H1 (cell line): Measurements from ENCODE around the gene BCL2L1. TPM values are rescaled to one million over a fixed set of nuclear protein-coding genes. Genes with fewer than 3 reads are reported as not detected.

Experiments
- CTCF ChIA-PET: fragments of 300-600 bp; sonication (Branson Sonifier 250); formaldehyde crosslinking; loops from one replicate; lab custom pipeline; 2021; ENCODE audit not compliant: partially characterized antibody; lab: Charles Lee
- POLR2A ChIA-PET: fragments of 300-600 bp; sonication (Branson Sonifier 250); formaldehyde crosslinking; loops from one replicate; lab custom pipeline; 2021; ENCODE audit warnings: inconsistent platforms; ENCODE audit not compliant: partially characterized antibody; lab: Charles Lee
- DNase-seq, 2 experiments: peaks; one replicate each; pipeline versions ENCODE4 v3.0.0 to v3.0.0-alpha.2; 2010 to 2022; ENCODE audit warnings: low spot score in 2 of 2, low read depth in 1 of 2, mixed read lengths in 1 of 2
- FAIRE-seq: peaks from 2 replicates; lab custom pipeline; 2011; peaks lifted over from hg19 to GRCh38; lab: Jason Lieb, UNC
- H2AFZ ChIP-seq: 2 replicates; pipeline ENCODE4 v1.8.1; 2012; ENCODE audit warnings: low read length, inconsistent platforms
- H2AK5ac ChIP-seq: 2 replicates; pipeline ENCODE4 v1.6.1; 2013; ENCODE audit warnings: low read depth, low read length
- H2BK120ac ChIP-seq: replicated peaks from 2 replicates; pipeline ENCODE3; 2013; ENCODE audit warnings: low read depth, low read length, inconsistent platforms
- H2BK12ac ChIP-seq: 2 replicates; pipeline ENCODE4 v1.6.1; 2013; ENCODE audit warnings: low read depth, low read length
- H2BK15ac ChIP-seq: 2 replicates; pipeline ENCODE4 v1.6.1; 2013; ENCODE audit warnings: low read length
- H2BK20ac ChIP-seq: 2 replicates; pipeline ENCODE4 v1.6.1; 2013; ENCODE audit warnings: low read length
- H2BK5ac ChIP-seq: 2 replicates; pipeline ENCODE4 v1.6.1; 2013; ENCODE audit warnings: low read depth, low read length
- H3K14ac ChIP-seq: 2 replicates; pipeline ENCODE4 v1.6.1; 2013; ENCODE audit warnings: inconsistent platforms; ENCODE audit not compliant: insufficient read length
- H3K18ac ChIP-seq: 2 replicates; pipeline ENCODE4 v1.6.1; 2013; ENCODE audit warnings: low read length; ENCODE audit errors: extremely low read depth
- H3K23ac ChIP-seq: 2 replicates; pipeline ENCODE4 v1.6.1; 2013; ENCODE audit warnings: inconsistent platforms; ENCODE audit not compliant: insufficient read length
- H3K23me2 ChIP-seq: 2 replicates; pipeline ENCODE4 v1.6.1; 2013; ENCODE audit warnings: low read depth, low read length
- H3K27ac ChIP-seq: 2 replicates; pipeline ENCODE4 v1.6.1; 2011; ENCODE audit warnings: low read depth, low read length, inconsistent platforms
- H3K27me3 ChIP-seq, 4 experiments: replicated peaks in 1 of 4; 1 replicate in 1 of 4; 2 replicates in 3 of 4; pipeline versions ENCODE4 v1.6.1 to v1.8.1; 2011 to 2013; ENCODE audit warnings: low read length in 3 of 4, mild to moderate bottlenecking in 3 of 4, inconsistent platforms in 2 of 4, mixed read lengths in 2 of 4, moderate library complexity in 1 of 4; ENCODE audit not compliant: control insufficient read depth in 3 of 4, insufficient read depth in 3 of 4; ENCODE audit errors: extremely low read depth in 1 of 4
- H3K36me3 ChIP-seq, 4 experiments: 2 replicates each; pipeline versions ENCODE4 v1.6.1 to v1.8.1; 2011 to 2013; ENCODE audit warnings: mild to moderate bottlenecking in 4 of 4, low read length in 3 of 4, moderate library complexity in 2 of 4, control low read depth in 1 of 4, inconsistent platforms in 1 of 4; ENCODE audit not compliant: insufficient read depth in 4 of 4, control insufficient read depth in 2 of 4
- H3K4ac ChIP-seq: replicated peaks from 2 replicates; pipeline ENCODE3; 2013; ENCODE audit warnings: low read length, low read depth, mixed read lengths, inconsistent platforms; ENCODE audit not compliant: insufficient read length
- H3K4me1 ChIP-seq, 4 experiments: replicated peaks in 1 of 4; 1 replicate in 1 of 4; 2 replicates in 3 of 4; pipeline versions ENCODE4 v1.6.1 to v1.8.1; 2011 to 2013; ENCODE audit warnings: low read length in 3 of 4, inconsistent platforms in 2 of 4, mixed read lengths in 1 of 4; ENCODE audit not compliant: insufficient read depth in 4 of 4, control insufficient read depth in 3 of 4
- H3K4me2 ChIP-seq, 2 experiments: 2 replicates each; pipeline versions ENCODE4 v1.6.1 to v1.8.1; 2011 to 2013; ENCODE audit warnings: low read depth in 2 of 2, low read length in 2 of 2, control low read depth in 1 of 2, inconsistent platforms in 1 of 2, mild to moderate bottlenecking in 1 of 2; ENCODE audit not compliant: insufficient read depth in 1 of 2
- H3K4me3 ChIP-seq, 4 experiments: fragments of 200-600, 300-600 bp in 1 of 4; sonication (generic), shearing (Covaris generic), sonication (Bioruptor Twin) in 1 of 4; 2 replicates each; pipeline versions ENCODE4 v1.5.1 to v1.8.1; 2011 to 2016; ENCODE audit warnings: low read length in 4 of 4, low read depth in 3 of 4, control low read depth in 2 of 4, inconsistent platforms in 2 of 4, mild to moderate bottlenecking in 2 of 4, mixed read lengths in 1 of 4, moderate library complexity in 1 of 4; ENCODE audit not compliant: insufficient read depth in 2 of 4; ENCODE audit errors: extremely low read depth in 1 of 4
- H3K56ac ChIP-seq: replicated peaks from 2 replicates; pipeline ENCODE3; 2013; ENCODE audit warnings: low read depth, mild to moderate bottlenecking, mixed read lengths, low read length, inconsistent platforms; ENCODE audit not compliant: insufficient read length
- H3K79me1 ChIP-seq: 2 replicates; pipeline ENCODE4 v1.6.1; 2013; ENCODE audit warnings: low read depth, low read length, control low read depth
- H3K79me2 ChIP-seq, 2 experiments: 2 replicates each; pipeline versions ENCODE4 v1.6.1 to v1.8.1; 2012 to 2013; ENCODE audit warnings: low read length in 2 of 2, mild to moderate bottlenecking in 2 of 2, inconsistent platforms in 1 of 2; ENCODE audit not compliant: insufficient read depth in 2 of 2, control insufficient read depth in 1 of 2
- H3K9ac ChIP-seq, 4 experiments: replicated peaks in 1 of 4; 1 replicate in 1 of 4; 2 replicates in 3 of 4; pipeline versions ENCODE4 v1.6.1 to v1.8.1; 2011 to 2013; ENCODE audit warnings: low read depth in 3 of 4, low read length in 3 of 4, control low read depth in 2 of 4, mild to moderate bottlenecking in 2 of 4, moderate library complexity in 2 of 4, inconsistent platforms in 1 of 4; ENCODE audit errors: extremely low read depth in 1 of 4
- H3K9me3 ChIP-seq, 2 experiments: 2 replicates each; pipeline versions ENCODE4 v1.6.1 to v1.8.1; 2012 to 2013; ENCODE audit warnings: mild to moderate bottlenecking in 2 of 2, moderate library complexity in 2 of 2, control low read depth in 1 of 2, inconsistent platforms in 1 of 2, low read depth in 1 of 2, low read length in 1 of 2, mixed read lengths in 1 of 2; ENCODE audit not compliant: insufficient read depth in 2 of 2
- H4K20me1 ChIP-seq, 2 experiments: replicated peaks in 1 of 2; 2 replicates each; pipeline versions ENCODE3 to v1.8.1; 2011 to 2013; ENCODE audit warnings: inconsistent platforms in 2 of 2, low read length in 2 of 2, mild to moderate bottlenecking in 1 of 2; ENCODE audit not compliant: insufficient read depth in 2 of 2, control insufficient read depth in 1 of 2
- H4K5ac ChIP-seq: 2 replicates; pipeline ENCODE4 v1.6.1; 2013; ENCODE audit warnings: low read length, low read depth, mixed read lengths, inconsistent platforms; ENCODE audit not compliant: insufficient read length
- H4K8ac ChIP-seq: 2 replicates; pipeline ENCODE4 v1.8.0; 2013; ENCODE audit warnings: mild to moderate bottlenecking, moderate library complexity, low read length, inconsistent platforms; ENCODE audit not compliant: insufficient read depth; ENCODE audit errors: extremely low read depth
- H4K91ac ChIP-seq: replicated peaks from 2 replicates; pipeline ENCODE3; 2013; ENCODE audit warnings: low read length, mixed read lengths, inconsistent platforms; ENCODE audit not compliant: insufficient read length
- CHD1 ChIP-seq: IDR thresholded peaks from 2 replicates; pipeline ENCODE4 v1.6.1; 2012; ENCODE audit warnings: low read depth, low read length, improper control_type of control experiment
- EP300 ChIP-seq, 2 experiments: IDR thresholded peaks; 1 replicate in 1 of 2; 2 replicates in 1 of 2; pipeline ENCODE4 v1.6.1; 2011 to 2012; ENCODE audit warnings: low read depth in 2 of 2, low read length in 2 of 2, mild to moderate bottlenecking in 2 of 2, borderline replicate concordance in 1 of 2, inconsistent platforms in 1 of 2, moderate library complexity in 1 of 2
- GABPA ChIP-seq: IDR thresholded peaks from 2 replicates; pipeline ENCODE4 v1.6.1; 2011; ENCODE audit warnings: mild to moderate bottlenecking, low read length, moderate library complexity, borderline replicate concordance; ENCODE audit not compliant: insufficient read depth
- KDM5A ChIP-seq: fragments of 200-600 bp; IDR thresholded peaks from 2 replicates; pipeline ENCODE4 v1.7.1; 2012; ENCODE audit warnings: mild to moderate bottlenecking, low read length, inconsistent platforms, mixed read lengths
- RBBP5 ChIP-seq: IDR thresholded peaks from 2 replicates; pipeline ENCODE4 v1.7.1; 2012; ENCODE audit warnings: low read depth, mild to moderate bottlenecking, inconsistent platforms, low read length, moderate library complexity, borderline replicate concordance
- WGBS, 2 experiments: shearing (Covaris generic) in 1 of 2; methylation state at CpG; one replicate each; pipeline versions ENCODE4 v1.1.6 to v1.1.7; 2013 to 2015; ENCODE audit warnings: low lambda C conversion rate in 2 of 2, mixed read lengths in 2 of 2, inconsistent platforms in 1 of 2, low coverage in 1 of 2, missing lambda C conversion rate in 1 of 2; ENCODE audit not compliant: insufficient replicate concordance in 2 of 2, insufficient coverage in 1 of 2, insufficient read length in 1 of 2; ENCODE audit errors: extremely low coverage in 1 of 2, missing lambda C conversion rate in 1 of 2; 5-methylcytosine and 5-hydroxymethylcytosine counted together
- polyA plus RNA-seq, 7 experiments: library from polyadenylated mRNA; depleted of rRNA in 3 of 7; stranded (reverse) in 5 of 7; unstranded in 2 of 7; fragments of >200 nt in 5 of 7; fragments of 200-250 nt in 2 of 7; gene quantifications; 1 replicate in 5 of 7; 2 replicates in 1 of 7; 4 replicates in 1 of 7; pipeline versions ENCODE4 v1.2.1 to v1.2.3, GENCODE V29; 2011 to 2013; ENCODE audit warnings: missing spikeins in 2 of 7, mixed read lengths in 2 of 7
- total RNA-seq: library from RNA; stranded (reverse); fragmentation: NEBNext Ultra II Directional; extraction: Animal tissue kit (Norgen Biotek cat#: 25700); gene quantifications from 2 replicates; pipeline ENCODE4 v1.2.1, GENCODE V29; 2021

Gene BCL2L1
- total and polyA plus RNA-seq, 2 of the 8 experiments (the other 6 are each of a cell fraction or from before 2014, with no cell fraction given) = 64.9 to 66.1 TPM

DNA sequence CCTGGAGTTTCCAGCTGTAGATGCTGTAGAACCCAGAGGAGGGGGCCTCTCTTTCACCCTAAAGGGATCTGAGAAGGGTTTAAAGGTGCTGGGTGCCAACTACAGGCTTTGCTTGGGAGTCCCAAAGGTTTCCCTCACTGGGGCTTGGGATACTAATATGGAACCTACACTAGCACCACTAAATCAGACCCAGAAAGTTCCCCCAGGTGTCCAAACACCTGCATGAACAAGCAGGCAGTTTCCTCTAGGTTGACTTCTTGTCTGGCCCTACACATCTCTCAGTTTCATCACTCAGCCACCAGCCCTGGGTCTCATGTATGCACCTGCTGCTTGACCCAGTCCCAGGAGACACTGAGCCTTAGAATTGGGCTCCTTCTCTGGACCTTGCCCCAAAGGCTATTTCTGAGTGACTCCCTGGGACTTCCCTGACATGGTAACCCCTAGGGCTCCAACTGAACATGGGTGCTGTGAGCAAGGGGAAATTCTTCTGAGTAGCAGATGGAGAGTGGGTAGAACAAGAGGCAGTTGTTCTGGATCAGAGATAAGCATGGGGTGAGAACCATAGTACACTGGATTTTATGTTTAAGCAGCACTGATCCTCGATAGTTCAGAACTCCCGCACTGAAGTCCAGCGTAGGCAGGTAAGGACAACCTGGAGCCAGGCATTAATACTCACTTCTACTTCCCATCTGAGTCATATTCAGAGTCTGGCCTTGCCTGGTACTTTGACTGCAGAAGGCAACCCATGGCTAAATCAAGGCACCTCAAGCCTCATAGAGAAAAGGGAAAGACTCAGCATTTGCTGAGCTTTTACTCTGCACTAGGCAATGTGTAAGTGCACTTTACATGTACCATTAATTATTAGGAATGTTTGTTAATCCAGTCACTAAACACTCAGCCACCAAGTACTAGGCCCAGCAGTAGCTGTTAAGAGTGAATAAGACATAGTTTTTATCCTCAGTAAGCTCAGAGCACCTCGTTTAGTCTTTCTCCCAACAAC is 16.8 kb downstream of the BCL2L1 start:
- DNase-seq = no peak
- H2AFZ ChIP-seq = no peak overlapping the region
- H2AK5ac ChIP-seq = no peak overlapping the region
- no peak overlapping the region for H3K4me2 ChIP-seq
- H4K5ac ChIP-seq = no peak overlapping the region
- peaks cover 11 to 68% of the 10 kb centered on the region in 2 experiments for H3K79me2 ChIP-seq
- FAIRE-seq = no peak
- no peaks in the 10 kb centered on the region for H3K23me2 ChIP-seq
- H2BK120ac ChIP-seq = no peak overlapping the region
- H2BK12ac ChIP-seq = no peak overlapping the region
- H2BK20ac ChIP-seq = no peak overlapping the region
- H3K14ac ChIP-seq = no peak overlapping the region
- H3K18ac ChIP-seq = no peak overlapping the region
- peaks cover 12% of the 10 kb centered on the region for H3K79me1 ChIP-seq
- POLR2A ChIA-PET = interaction anchor here (0.6 to 2.9 kb wide), 9 partner anchors 10 to 128 kb away, joined by 3 to 17 read pairs (median 3); partner anchors contain the start of gene BCL2L1
- H4K91ac ChIP-seq = no peak overlapping the region
- no peak overlapping the region for H3K4ac ChIP-seq
- no peak overlapping the region for H3K56ac ChIP-seq
- H4K8ac ChIP-seq = no peak overlapping the region
- H3K9ac ChIP-seq = no peak overlapping the region
- no peak overlapping the region for H2BK15ac ChIP-seq
- peaks cover 2 to 12% of the 10 kb centered on the region in 2 experiments for H4K20me1 ChIP-seq
- peaks cover 8 to 14% (median 9%) of the 10 kb centered on the region in 4 experiments; a peak in 5 of 8 replicates for H3K36me3 ChIP-seq
- CTCF ChIA-PET = interaction anchor here (1.0 to 4.2 kb wide), 7 partner anchors 9 to 73 kb away, joined by 3 to 15 read pairs (median 6); partner anchors contain the start of gene BCL2L1
- no peak overlapping the region for H2BK5ac ChIP-seq
- no peak overlapping the region for H3K4me3 ChIP-seq
- H3K9me3 ChIP-seq = no peaks in the 10 kb centered on the region
- WGBS, 2 experiments = 78% methylated on average over 4 of the region's 4 CpGs; no CpG with 5 or more reads in 1 of the 2 experiments
- H3K27me3 ChIP-seq = no peaks in the 10 kb centered on the region
- peaks cover 6 to 17% (median 14%) of the 10 kb centered on the region in 4 experiments for H3K4me1 ChIP-seq
- no peak overlapping the region for H3K23ac ChIP-seq
- H3K27ac ChIP-seq = no peak overlapping the region
- TF ChIP-seq GABPA (no peak), KDM5A (no peak), RBBP5 (no peak), EP300 (IDR thresholded peaks at IDR 0.05; ENCODE audit: borderline replicate concordance in 1 of 2, low read depth in 2 of 2, low read length in 2 of 2) (no peak), CHD1 (no peak)
